Small intestine (tissue), 7 donors: ENCODE results near the gene SYT13. TPM values are rescaled to one million over a fixed set of nuclear protein-coding genes. Genes with fewer than 3 reads are reported as not detected.

Experiments
- DNase-seq, 2 donors: peaks; one replicate each; pipeline versions ENCODE4 v3.0.0 to v3.0.0-alpha.2; 2013
- FAIRE-seq: peaks from 2 replicates; lab custom pipeline; 2012; peaks lifted over from hg19 to GRCh38; lab: Jason Lieb, UNC
- H3K27ac ChIP-seq, 3 donors: one replicate each; pipeline ENCODE4 v1.5.1; 2013; ENCODE audit warnings: low read length in 2 of 3, mild to moderate bottlenecking in 2 of 3, control low read depth in 1 of 3, inconsistent platforms in 1 of 3, low read depth in 1 of 3, moderate library complexity in 1 of 3
- H3K27me3 ChIP-seq, 3 donors: one replicate each; pipeline ENCODE4 v1.6.1; 2013; ENCODE audit warnings: low read length in 3 of 3, inconsistent platforms in 1 of 3; ENCODE audit not compliant: control insufficient read depth in 3 of 3, insufficient read depth in 3 of 3
- H3K36me3 ChIP-seq, 3 donors: one replicate each; pipeline ENCODE4 v1.6.1; 2013; ENCODE audit warnings: low read length in 3 of 3, inconsistent platforms in 1 of 3, low read depth in 1 of 3, mild to moderate bottlenecking in 1 of 3, moderate library complexity in 1 of 3; ENCODE audit not compliant: control insufficient read depth in 3 of 3, insufficient read depth in 2 of 3
- H3K4me1 ChIP-seq, 3 donors: one replicate each; pipeline ENCODE4 v1.6.1; 2013; ENCODE audit warnings: low read length in 2 of 3, inconsistent platforms in 1 of 3, low read depth in 1 of 3, mild to moderate bottlenecking in 1 of 3, moderate library complexity in 1 of 3; ENCODE audit not compliant: control insufficient read depth in 3 of 3, insufficient read depth in 2 of 3
- H3K4me3 ChIP-seq, 3 donors: one replicate each; pipeline ENCODE4 v1.5.1; 2013; ENCODE audit warnings: low read length in 3 of 3, control low read depth in 1 of 3, inconsistent platforms in 1 of 3, low read depth in 1 of 3, mild to moderate bottlenecking in 1 of 3, moderate library complexity in 1 of 3
- H3K9me3 ChIP-seq, 2 donors: one replicate each; pipeline ENCODE4 v1.6.1; 2013; ENCODE audit warnings: low read depth in 1 of 2, low read length in 1 of 2; ENCODE audit not compliant: control insufficient read depth in 2 of 2, insufficient read depth in 1 of 2
- WGBS, 3 donors: extraction: QIAGEN DNeasy Blood & Tissue Kit; methylation state at CpG; one replicate each; pipeline ENCODE4 v1.1.7; 2013; 5-methylcytosine and 5-hydroxymethylcytosine counted together
- polyA plus RNA-seq, 4 donors: library from polyadenylated mRNA; stranded (reverse) in 3 of 4; unstranded in 1 of 4; fragments of 200-250 nt in 3 of 4; fragments of 120-200 nt in 1 of 4; gene quantifications; one replicate each; pipeline versions ENCODE4 v1.2.1 to v1.2.3, GENCODE V29; 2013
- donor health status: healthy with polysubstance abuse.
- donor health status: control.
- donor health status: control.
- donor health status: Bipolar disorder and iron deficiency.
- donor health status: healthy.

Gene SYT13
- polyA plus RNA-seq, 4 donors = 2.0 to 44.2 (median 12.3) TPM

DNA sequence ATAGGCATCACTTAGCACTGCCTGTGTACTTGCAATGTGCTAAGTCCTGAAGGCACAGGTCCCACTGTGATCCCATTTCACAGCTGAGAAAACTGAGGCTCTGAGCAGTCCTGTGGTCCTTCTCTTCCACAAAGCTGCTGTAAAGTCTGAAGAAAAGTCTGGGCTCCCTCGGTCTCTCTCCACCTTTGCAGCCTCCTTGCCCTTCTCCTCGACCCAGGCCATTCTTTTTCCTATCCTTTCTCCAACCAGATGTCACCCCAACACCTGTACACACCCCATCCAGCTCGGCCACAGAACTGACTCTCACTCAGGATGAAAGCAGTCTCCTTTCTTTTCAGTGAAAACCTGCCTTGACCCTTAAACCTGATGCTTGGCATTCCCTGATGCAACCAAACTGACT is 42.6 kb upstream of the SYT13 start:
- Histone ChIP-seq H3K27ac (no peak overlapping the region), H3K27me3 (no peaks in the 10 kb centered on the region), H3K4me3 (no peak overlapping the region), H3K36me3 (no peaks in the 10 kb centered on the region), H3K9me3 (peaks cover 0 to 3% of the 10 kb centered on the region in 2 donors), H3K4me1 (no peaks in the 10 kb centered on the region)
- no peak for DNase-seq
- WGBS, 3 donors = 70 to 77% (median 71%) methylated on average over 3 of the region's 3 CpGs
- FAIRE-seq = no peak

DNA sequence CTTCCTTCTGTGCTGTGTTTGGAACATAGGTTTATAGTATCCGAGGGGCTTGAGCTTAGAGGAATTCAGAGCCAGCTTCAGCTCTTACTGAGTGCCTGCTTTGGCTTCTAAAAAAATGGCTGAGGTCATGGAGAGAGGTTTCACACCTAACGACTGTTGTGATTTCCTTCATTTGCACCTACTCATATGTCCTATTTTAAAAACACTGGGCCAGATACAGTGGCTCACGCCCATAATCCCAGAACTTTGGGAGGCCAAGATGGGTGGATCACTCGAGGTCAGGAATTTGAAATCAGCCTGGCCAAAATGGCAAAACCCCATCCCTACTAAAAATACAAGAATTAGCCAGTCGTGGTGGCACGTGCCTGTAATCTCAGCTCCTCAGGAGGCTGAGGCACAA is 38.3 kb upstream of the SYT13 start:
- H3K36me3 ChIP-seq = no peaks in the 10 kb centered on the region
- peaks cover 0 to 3% of the 10 kb centered on the region in 2 donors for H3K9me3 ChIP-seq
- WGBS, 3 donors = 58 to 84% (median 68%) methylated on average over 6 of the region's 6 CpGs
- H3K4me3 ChIP-seq = no peak overlapping the region
- no peak overlapping the region for H3K27ac ChIP-seq
- no peak for DNase-seq
- H3K27me3 ChIP-seq = peaks cover 0 to 2% (median 0%) of the 10 kb centered on the region in 3 donors
- no peaks in the 10 kb centered on the region for H3K4me1 ChIP-seq
- FAIRE-seq = no peak

DNA sequence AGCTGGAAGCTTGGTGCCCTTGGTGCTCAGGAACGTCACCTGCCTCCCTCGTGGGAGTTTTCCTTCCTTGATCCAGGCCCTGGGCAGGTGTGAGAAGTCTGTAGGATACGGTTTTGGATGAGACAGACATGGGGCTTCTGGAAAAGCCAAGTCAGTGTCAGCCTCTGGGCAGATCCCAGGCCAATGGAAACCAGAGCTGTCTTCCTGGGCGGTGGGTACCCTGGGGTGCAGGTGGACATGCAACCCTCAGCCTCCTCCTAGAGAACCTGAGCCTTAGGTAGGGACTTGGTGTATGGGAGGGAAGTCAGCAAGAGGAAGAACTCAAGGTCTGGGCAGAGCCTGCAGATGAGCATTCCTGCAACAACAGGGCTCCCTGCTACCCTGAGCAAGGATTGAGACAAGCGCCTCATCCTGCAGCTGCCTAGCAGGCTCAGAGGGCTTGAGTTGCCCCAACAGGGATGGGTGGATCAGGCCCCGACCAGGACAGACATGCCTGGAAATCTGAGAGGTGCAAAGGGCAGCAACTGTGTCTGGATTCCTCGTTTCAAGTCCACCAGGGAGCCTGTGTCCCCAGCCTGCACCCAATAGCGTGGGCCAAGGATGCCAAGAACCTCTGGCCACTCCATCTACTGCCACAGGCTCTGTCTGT is 37.6 kb upstream of the SYT13 start:
- H3K4me3 ChIP-seq = no peak overlapping the region
- no peak for DNase-seq
- peaks cover 0 to 3% of the 10 kb centered on the region in 2 donors for H3K9me3 ChIP-seq
- no peak overlapping the region for H3K27ac ChIP-seq
- no peaks in the 10 kb centered on the region for H3K4me1 ChIP-seq
- H3K36me3 ChIP-seq = no peaks in the 10 kb centered on the region
- H3K27me3 ChIP-seq = peaks cover 0 to 2% (median 0%) of the 10 kb centered on the region in 3 donors
- whole genome bisulfite sequencing, 3 donors = 53 to 68% (median 61%) methylated on average over 8 of the region's 8 CpGs
- no peak for FAIRE-seq

DNA sequence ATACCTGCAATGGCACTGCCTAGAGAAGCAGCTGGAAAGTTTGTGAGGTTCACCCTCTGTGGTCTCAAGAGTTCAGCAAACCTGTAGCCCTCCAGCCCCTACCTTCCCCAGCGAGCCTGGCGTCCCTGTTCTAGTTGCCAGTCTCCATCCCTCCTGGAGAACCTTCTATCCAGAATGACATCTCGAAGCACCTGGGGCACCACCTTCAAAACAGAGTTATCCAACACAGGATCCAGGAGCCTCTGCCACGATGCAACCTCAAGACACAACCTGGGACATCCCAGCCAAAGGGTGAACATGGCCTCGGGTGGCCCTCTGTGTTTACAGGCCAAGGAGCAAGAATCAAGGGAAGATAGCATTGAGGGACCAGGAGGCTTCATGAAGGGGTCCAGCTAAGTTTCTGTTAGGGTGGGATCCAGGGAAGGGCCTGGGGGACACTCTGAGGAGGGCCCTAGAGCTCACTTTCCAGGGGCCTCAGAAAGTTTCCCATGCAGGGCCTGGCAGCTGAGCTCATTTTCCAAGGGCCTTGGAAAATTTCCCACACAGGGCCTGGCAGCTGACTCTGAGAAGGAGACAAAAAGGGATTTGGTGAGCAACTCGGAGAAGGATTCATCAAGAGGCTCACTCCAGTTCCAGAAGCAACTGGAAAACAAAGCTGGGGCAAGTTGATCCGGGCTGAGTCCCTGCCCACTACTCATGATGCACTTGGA is 36.9 kb upstream of the SYT13 start:
- WGBS, 3 donors = 68 to 85% (median 70%) methylated on average over 7 of the region's 7 CpGs
- H3K36me3 ChIP-seq = no peaks in the 10 kb centered on the region
- H3K27me3 ChIP-seq = peaks cover 0 to 2% (median 0%) of the 10 kb centered on the region in 3 donors
- FAIRE-seq (no peak), DNase-seq (no peak)
- H3K9me3 ChIP-seq = peaks cover 0 to 3% of the 10 kb centered on the region in 2 donors
- H3K4me1 ChIP-seq = no peaks in the 10 kb centered on the region
- H3K4me3 ChIP-seq = no peak overlapping the region
- H3K27ac ChIP-seq = no peak overlapping the region

DNA sequence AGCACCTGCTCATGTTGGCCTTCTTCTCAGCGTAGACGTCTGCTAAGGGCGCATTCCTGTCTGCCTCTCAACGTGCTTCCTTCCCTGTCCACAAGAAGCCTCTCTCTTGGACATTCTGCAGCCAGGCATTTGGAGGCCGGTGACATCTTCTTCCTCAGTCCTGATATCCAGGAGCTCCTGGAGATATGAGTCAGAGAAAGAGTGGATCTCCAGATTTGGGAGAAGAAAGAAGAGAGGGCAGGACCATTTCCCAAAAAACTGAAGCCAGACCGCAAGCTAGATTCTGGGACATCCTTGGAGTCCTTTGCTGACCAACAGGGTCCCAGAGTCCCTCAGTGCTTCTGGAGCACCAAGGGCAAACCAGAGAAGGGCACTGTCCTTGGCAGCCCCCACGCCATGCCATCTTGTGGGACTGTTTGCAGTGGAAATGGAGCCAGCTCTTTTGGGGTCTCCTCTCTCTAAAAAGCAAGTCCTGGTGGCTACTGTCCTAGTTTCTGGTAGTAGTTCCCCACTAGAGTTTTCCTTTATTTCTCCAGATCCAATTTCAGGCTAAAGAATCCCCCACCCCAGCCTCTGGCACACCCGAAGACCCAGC is 36.1 kb upstream of the SYT13 start:
- no peaks in the 10 kb centered on the region for H3K4me1 ChIP-seq
- H3K27ac ChIP-seq = no peak overlapping the region
- FAIRE-seq (no peak), DNase-seq (no peak)
- no peaks in the 10 kb centered on the region for H3K36me3 ChIP-seq
- H3K9me3 ChIP-seq = no peaks in the 10 kb centered on the region
- H3K4me3 ChIP-seq = no peak overlapping the region
- 70 to 84% (median 76%) methylated on average over 8 of the region's 8 CpGs for WGBS, 3 donors
- peaks cover 0 to 2% (median 0%) of the 10 kb centered on the region in 3 donors for H3K27me3 ChIP-seq

DNA sequence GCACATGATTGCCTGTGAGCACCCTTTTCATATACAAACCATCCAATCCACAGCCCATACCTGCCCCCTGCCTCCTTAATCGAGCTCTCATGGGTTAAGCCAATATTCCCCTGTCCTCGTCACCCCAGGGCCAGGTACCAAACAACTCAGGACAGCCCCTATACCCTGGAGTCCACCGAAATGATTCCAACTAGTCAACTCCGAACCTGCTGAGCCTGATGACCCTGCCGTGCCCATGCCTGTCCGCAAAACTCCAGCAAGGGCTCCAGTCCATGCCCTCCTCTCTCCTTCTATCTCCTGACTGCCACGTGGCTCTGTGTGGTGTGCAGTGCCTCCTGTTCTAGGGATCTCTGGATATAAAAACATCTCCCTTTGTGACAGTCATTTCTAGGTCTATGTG is 35.5 kb upstream of the SYT13 start:
- Histone ChIP-seq H3K9me3 (no peaks in the 10 kb centered on the region), H3K27me3 (peaks cover 0 to 2% (median 0%) of the 10 kb centered on the region in 3 donors), H3K4me1 (no peaks in the 10 kb centered on the region), H3K4me3 (no peak overlapping the region), H3K36me3 (no peaks in the 10 kb centered on the region), H3K27ac (no peak overlapping the region)
- DNase-seq (no peak), FAIRE-seq (no peak)
- 82 to 87% (median 85%) methylated on average over 7 of the region's 7 CpGs for WGBS, 3 donors

DNA sequence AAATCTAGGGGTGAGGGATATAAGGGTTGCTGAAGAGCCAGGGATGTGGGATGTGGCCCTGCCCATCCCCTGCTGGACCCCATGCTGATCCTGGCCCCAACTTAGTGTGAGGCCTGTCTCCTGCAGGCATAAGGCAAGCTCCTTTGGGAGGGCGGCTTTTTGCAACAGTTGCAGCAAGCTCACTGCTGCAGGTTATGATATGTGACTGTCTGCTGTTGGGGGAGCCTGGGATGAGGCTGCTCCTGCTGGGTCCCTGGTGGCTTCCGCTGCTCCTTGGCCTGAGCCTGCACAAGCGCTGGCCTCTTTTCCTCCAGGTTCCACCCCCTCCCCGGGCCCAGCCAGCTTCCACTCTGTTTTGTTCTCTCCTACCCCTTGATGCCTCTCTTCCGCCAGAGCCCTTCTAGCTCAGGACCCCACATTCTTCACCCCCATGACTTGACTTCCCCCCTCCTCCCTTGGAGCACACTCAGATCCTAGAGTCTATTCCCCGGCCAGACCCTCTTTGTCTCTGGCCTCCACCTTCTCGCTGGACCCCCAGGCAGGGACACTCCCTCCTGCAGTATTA is 35.0 kb upstream of the SYT13 start:
- no peak overlapping the region for H3K27ac ChIP-seq
- no peaks in the 10 kb centered on the region for H3K36me3 ChIP-seq
- H3K27me3 ChIP-seq = peaks cover 0 to 2% (median 0%) of the 10 kb centered on the region in 3 donors
- FAIRE-seq (no peak), DNase-seq (no peak)
- 69 to 91% (median 84%) methylated on average over 7 of the region's 7 CpGs for WGBS, 3 donors
- no peaks in the 10 kb centered on the region for H3K4me1 ChIP-seq
- H3K4me3 ChIP-seq = no peak overlapping the region
- no peaks in the 10 kb centered on the region for H3K9me3 ChIP-seq

DNA sequence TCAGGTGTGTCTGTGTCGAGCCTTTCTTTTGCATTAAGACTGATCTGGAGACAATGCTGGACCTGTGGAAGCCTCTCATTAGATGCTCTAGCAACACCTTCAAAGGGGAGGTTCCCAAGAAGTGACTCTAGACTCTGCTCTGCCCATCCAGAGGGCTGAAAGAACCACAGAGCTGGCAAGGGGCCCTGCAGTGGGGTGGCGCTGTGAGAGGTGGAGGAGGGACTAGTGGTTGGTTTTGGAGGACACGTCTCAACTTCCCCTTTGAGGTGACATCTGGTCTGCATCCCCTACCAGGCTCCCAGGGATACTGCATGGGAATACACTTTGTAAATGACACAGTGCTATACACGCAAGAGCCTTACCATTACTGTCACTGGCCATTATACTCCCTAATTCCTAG is 34.2 kb upstream of the SYT13 start:
- WGBS, 3 donors = 75 to 78% (median 76%) methylated on average over 4 of the region's 4 CpGs

More for the DNA sequence above, 34.2 kb upstream of the SYT13 start:
- H3K4me3 ChIP-seq = no peak overlapping the region
- peaks cover 0 to 2% (median 0%) of the 10 kb centered on the region in 3 donors for H3K27me3 ChIP-seq
- no peak for DNase-seq
- H3K27ac ChIP-seq = no peak overlapping the region
- no peak for FAIRE-seq
- no peaks in the 10 kb centered on the region for H3K36me3 ChIP-seq
- no peaks in the 10 kb centered on the region for H3K9me3 ChIP-seq
- H3K4me1 ChIP-seq = no peaks in the 10 kb centered on the region
